ENCODE measurements around the gene TDP2. TPM values are rescaled to one million over a fixed set of nuclear protein-coding genes. Genes with fewer than 3 reads are reported as not detected.

TDP2 gene
- total and polyA plus RNA-seq, 9 of the 15 experiments (the other 6 are each of a cell fraction or from before 2014, with no cell fraction given): 27.7 to 60.1 (median 31.8) TPM

DNA sequence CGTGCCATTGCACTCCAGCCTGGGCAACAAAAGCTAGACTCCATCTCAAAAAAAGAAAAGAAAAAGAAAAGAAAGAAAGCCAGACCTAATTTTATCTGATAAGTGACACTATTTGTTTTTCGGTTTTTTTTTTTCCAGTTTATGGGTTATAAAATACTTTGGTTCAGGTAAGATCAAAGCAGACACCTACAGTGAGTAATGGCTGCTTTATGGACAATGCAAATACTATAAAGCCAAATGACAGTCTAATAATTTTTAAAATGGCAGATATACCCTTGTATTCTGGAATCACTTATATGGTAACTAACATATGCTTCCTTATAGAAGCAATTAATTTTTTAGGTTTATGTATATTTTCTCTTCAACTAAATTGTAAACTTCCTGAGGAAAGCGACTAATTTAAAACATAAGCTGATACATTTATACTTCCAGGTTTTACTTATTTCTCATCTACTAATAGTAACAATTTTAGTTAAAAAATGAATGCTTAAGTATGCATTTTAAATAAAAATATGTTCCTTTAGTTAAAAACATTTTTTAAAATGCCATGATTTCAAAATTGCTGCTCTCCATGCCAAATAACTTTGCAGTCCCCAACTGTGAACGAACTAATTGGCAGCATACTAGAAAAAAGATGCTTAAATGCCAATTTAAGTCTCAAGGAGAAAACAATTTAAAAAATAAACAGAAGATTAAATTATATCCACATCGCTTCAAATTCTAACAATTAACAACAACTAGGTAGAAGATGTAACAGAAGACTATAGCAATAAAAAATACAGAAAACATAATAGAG, 59.2 kb downstream of the TDP2 start (continued):
- TF ChIP-seq STAT6 (CRISPR knock-in tag; IDR thresholded peaks at IDR 0.05) (no peak), ADNP (tag; IDR thresholded peaks at IDR 0.05) (no peak), CBX3 (IDR thresholded peaks at IDR 0.05; ENCODE audit: borderline replicate concordance in 1 of 2, low read length in 2 of 2) (no peak), CTBP1 (IDR thresholded peaks at IDR 0.05; ENCODE audit: borderline replicate concordance) (no peak), NONO (IDR thresholded peaks at IDR 0.05; ENCODE audit: low read depth in 2 of 2, low read length in 1 of 2) (no peak), SAFB (IDR thresholded peaks at IDR 0.05; ENCODE audit: borderline replicate concordance, low read depth, low read length) (no peak), ZNF41 (CRISPR knock-in tag; conservative IDR thresholded peaks at IDR 0.05) (no peak), POLR2AphosphoS5 (IDR thresholded peaks at IDR 0.05; ENCODE audit: control insufficient read depth, insufficient read depth, low read depth, low read length) (no peak), DEAF1 (CRISPR knock-in tag; IDR thresholded peaks at IDR 0.05) (no peak), ZNF778 (CRISPR knock-in tag; IDR thresholded peaks at IDR 0.05) (no peak)
